GM18951 (cell line): ENCODE results near the gene MTMR12.
"Not testable (repeated sequence)": the region's sequence is repeated elsewhere in the genome, so short reads cannot be mapped to it uniquely, and the experiment has no call there.

Experiments used
- POLR2A ChIP-seq: IDR thresholded peaks from 4 replicates; pipeline ENCODE4 v1.6.1; 2011; ENCODE audit warnings: mild to moderate bottlenecking; ENCODE audit not compliant: insufficient read length, insufficient read depth; ENCODE audit errors: extremely low read depth
- in situ Hi-C: fragments of 300-500 bp; cut with MboI; formaldehyde crosslinking; loops from one replicate; pipeline ENCODE4 v1.12.0; 2022; ENCODE audit warnings: low sequenced_read_pairs, mixed read lengths, inconsistent platforms; ENCODE audit not compliant: unreplicated experiment

The MTMR12 gene

DNA sequence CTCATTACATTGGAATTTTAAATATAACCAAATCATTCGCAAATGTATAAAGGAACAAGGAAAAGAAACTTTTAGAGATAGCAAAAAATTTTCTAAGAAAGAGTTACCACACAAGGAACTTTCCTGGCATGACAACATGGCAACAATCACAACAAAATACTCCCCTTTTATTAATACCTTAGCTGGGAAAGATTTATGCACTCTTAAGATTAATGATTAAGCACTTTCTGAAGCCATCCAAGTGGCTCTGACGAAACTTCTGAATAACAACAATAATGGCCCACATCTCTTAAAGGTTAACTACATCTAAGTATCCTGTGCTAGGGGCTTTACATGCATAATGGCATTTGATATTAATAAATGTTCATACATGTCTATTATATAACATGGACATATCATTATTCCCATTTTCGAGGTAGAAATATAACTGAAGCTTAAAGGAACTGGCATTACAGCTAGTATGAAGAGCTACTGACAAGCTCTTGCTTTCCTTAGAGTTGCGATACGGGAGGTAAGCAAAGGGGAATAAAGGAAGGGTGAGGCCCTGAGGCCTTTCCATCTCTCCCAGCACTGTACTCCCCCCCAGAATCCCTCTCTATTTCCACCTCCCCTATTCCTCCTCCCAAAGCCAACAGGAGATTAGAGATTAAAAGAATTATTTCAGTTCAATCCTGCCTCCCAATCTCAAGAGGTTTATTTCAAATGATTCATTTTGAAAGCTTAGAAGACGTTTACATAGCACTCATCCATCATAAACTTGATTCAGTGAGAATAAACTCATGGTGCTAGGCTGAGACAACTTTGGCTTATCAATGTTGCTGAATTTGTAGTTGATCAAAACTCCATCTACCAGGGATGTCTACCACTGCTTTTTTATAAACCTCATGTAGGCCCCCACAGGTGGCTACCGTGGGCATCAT, 9.6 kb downstream of the MTMR12 start:
- in situ Hi-C loops, result no loop called here
- TF ChIP-seq POLR2A, result no peak

DNA sequence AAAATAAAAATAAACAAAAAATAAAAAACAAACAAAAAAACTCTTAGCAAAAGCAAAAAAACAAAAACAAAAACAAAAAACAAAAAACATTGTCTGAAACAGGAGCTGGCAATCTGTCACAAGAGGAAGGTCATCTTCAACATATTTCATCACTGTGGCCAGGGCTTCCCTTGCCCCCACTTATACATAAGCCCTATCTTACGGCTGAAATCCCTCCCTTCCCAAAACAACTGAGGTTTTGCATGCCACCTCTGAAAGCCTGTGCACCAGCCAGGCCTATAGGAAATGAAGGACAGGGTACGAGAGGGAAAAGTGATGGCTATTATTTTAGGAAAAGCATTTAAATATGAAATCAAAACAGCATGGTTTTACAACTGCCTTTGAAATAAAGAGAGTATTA, 10.8 kb downstream of the MTMR12 start:
- TF ChIP-seq POLR2A, result no peak
- in situ Hi-C loops, result no loop called here

GRCh38 chr5:32299059-32299677, 13.6 kb downstream of the MTMR12 start:
- in situ Hi-C loops, result no loop called here
- TF ChIP-seq POLR2A, result no peak

GRCh38 chr5:32298059-32298415, 14.7 kb downstream of the MTMR12 start:
- no peak for TF ChIP-seq POLR2A
- in situ Hi-C loops, result no loop called here

DNA sequence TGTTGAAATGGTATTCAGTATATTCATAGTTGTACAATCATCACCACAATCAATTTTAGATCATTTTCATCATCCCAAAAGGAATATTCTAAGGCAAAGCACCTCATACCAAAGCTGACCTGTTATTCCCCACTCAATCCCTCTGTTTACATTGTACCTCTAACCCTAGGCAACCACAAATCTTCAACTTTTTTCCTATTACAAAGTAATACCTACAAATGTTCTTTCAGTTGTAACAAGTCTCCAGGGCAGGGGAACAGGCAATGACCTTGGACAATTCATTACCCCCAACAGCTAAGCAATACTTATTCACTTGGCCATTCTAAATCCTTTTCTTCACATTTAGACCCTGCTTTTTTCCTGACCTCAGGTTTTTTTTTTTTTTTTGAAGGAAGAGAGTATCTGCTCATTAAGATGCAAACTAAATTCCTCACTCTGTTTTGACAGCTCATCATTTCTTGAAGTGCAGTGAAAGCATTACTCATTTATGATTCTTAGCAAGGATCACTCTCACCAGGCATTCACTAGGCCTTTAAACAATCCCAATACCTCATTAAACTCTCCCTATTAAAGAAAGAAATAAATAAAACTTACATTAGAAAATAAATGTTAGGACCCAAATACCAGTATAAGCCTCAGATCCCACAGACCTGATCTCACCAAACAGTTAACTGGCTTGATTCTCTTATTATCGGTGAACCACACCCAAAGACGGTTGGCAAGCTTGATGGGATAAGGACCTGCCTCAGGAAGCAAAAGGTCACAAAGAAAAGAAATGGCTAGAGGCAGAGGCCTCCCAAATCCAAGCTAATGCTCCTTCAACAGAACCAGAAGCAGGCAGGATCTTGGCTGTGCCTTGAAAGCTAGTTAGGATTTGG, 15.3 kb downstream of the MTMR12 start:
- in situ Hi-C loops, result no loop called here
- no peak for TF ChIP-seq POLR2A

- in situ Hi-C loops, result not testable (repeated sequence)
Measured at GRCh38 chr5:32295966-32296772, 16.6 kb downstream of the MTMR12 start.

GRCh38 chr5:32291591-32291990, 21.1 kb downstream of the MTMR12 start:
- in situ Hi-C loops, result no loop called here
- TF ChIP-seq POLR2A, result no peak

DNA sequence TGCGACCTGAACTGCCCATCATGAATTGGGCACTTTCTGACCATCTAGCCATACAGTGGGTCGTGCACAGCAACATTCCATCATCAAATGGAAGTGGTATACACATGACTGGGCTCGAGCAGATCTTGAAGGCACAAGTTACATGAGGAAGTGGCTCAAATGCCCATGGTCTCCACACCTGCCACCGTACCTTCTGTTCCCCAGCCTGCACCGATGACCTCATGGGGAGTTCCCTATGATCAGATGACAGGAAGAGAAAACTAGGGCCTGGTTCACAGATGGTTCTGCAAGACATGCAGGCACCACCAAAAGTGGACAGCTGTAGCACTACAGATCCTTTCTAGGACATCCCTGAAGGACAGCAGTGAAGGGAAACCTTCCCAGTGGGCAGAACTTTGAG, 21.8 kb downstream of the MTMR12 start:
- in situ Hi-C loops, result no loop called here
- no peak for TF ChIP-seq POLR2A

- in situ Hi-C loops, result not testable (repeated sequence)
Measured at GRCh38 chr5:32290501-32290900, 22.2 kb downstream of the MTMR12 start.

DNA sequence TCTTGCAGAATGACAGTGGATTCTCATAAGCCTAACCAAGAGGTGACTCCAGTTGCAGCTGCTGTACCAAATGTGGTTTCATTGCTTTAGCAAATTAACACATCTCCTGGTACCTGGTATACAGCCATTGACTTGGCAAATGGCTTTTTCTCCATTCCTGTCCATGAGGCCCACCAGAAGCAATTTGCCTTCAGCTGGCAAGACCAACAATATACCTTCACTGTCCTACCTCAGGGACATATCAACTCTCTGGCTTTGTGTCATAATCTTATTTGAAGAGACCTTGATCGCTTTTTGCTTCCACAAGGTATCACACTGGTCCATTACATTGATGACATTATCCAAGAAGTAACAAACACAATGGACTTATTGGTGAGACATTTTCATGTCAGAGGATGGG, 22.8 kb downstream of the MTMR12 start:
- in situ Hi-C loops, result not testable (repeated sequence)

DNA sequence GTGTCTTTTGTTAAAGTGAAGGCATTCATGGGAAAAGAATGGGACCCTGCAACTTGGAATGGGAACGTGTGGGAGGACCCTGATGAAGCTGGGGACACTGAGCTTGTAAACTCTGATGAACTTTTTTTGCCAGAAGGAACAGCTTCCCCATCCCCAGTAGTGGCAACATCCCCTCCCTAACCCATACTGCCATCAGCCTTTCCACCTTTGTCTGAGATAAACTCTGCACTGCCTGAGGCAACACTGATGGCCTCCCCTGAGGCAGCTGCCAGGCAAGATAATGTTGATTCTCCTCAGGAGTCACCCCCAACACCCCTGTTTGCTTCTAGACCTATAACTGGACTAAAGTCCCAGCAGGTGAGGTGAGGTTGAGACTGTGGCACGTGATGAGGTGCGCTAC, 24.6 kb downstream of the MTMR12 start:
- in situ Hi-C loops, result not testable (repeated sequence)

- in situ Hi-C loops, result not testable (repeated sequence)
Measured at GRCh38 chr5:32287525-32287924, 25.2 kb downstream of the MTMR12 start.

DNA sequence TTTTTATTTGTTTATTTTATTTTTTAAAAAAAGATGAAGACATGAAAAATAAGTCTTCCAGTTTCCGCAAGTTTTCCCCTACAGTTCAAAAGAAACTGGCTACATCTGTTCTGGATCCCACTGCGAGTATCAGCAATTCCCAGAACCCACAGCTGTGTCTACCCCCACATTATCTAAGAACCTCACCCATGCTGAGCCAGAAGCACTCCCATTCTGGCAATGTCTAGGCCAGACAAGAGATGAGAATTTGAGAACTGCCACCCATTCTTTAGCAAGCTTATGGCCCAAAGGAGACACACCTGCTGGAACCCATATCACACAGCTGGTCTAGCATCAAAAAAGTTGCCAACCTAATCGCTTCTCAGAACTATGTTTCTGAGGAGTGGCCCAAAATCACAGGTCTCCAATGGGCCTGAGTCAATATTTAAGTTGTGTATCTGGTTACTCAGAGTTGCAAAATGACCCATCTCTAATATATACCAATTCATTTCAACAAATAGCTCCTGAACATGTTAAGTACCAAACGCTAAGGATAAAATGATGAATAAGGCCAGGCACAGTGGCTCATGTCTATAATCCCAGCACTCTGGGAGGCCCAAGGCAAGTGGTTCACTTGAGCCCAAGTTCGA, 27.1 kb downstream of the MTMR12 start:
- TF ChIP-seq POLR2A, result no peak
- in situ Hi-C loops, result no loop called here
